ENCODE data around the gene PPM1H. TPM values are rescaled to one million over a fixed set of nuclear protein-coding genes. Genes with fewer than 3 reads are reported as not detected.

The PPM1H gene
- total and polyA plus RNA-seq, 10 of the 15 experiments (the other 5 are each of a cell fraction or from before 2014, with no cell fraction given), result 0.11 to 0.83 (median 0.49) TPM

DNA sequence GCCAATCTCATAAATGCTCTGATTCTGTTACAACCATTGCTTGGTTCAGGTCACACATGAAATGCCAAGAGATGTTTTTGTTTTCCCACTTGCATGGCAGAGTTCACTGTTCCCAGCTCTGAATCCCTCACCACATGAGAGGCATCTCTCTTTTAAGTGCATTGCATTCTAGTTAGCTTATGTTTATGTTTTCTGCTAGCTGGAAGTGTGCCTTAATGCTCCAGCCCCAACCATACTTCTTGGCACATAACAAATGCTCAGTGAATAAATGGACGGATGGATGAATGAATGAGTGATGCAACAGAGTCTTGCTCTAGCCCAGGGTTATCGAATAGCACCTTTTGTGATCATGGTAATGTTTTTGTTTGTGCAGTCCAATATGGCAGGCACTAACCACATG lies 197.3 kb downstream of the PPM1H start:
- Histone ChIP-seq H4K20me1 (ENCODE audit: control insufficient read depth, insufficient read depth) (no peaks in the 10 kb centered on the region), H3K4me1 (ENCODE audit: control insufficient read depth, insufficient read depth, low read length) (no peaks in the 10 kb centered on the region), H3K79me2 (ENCODE audit: control insufficient read depth, insufficient read depth, low read length) (no peaks in the 10 kb centered on the region), H3K9me3 (replicated peaks; ENCODE audit: control insufficient read depth, insufficient read depth, low read length) (no peaks in the 10 kb centered on the region), H3K36me3 (ENCODE audit: control insufficient read depth in 2 of 2, insufficient read depth in 2 of 2, low read length in 1 of 2) (no peaks in the 10 kb centered on the region), H3K9ac (ENCODE audit: control insufficient read depth, insufficient read depth, low read length) (no peak overlapping the region), H3K27ac (ENCODE audit: control insufficient read depth, insufficient read depth) (no peak overlapping the region), H3K4me2 (ENCODE audit: control insufficient read depth, insufficient read depth) (no peak overlapping the region), H3K4me3 (no peak overlapping the region), H2AFZ (ENCODE audit: control insufficient read depth, low read depth, low read length) (no peak overlapping the region), H3K27me3 (replicated peaks in 1 of 2; ENCODE audit: control insufficient read depth in 2 of 2, insufficient read depth in 2 of 2, low read length in 1 of 2) (no peaks in the 10 kb centered on the region)
- ChIA-PET SMC1A (ENCODE audit: uncharacterized antibody, unreplicated experiment) (interaction anchor here (0.7 to 1.0 kb wide), 3 partner anchors 14 to 32 kb away, joined by 3 to 4 read pairs (median 3); no protein-coding TSS in a partner anchor), CTCF (no interaction called here), POLR2A (no interaction called here), RAD21 (ENCODE audit: unreplicated experiment) (no interaction called here)
- intact Hi-C loops (cut with micrococcal nuclease; ENCODE audit: unreplicated experiment), result no loop called here
- ATAC-seq, result no peak
- no peak for DNase-seq (ENCODE audit: low read depth, low spot score)
- BruUV-seq (replicated peaks), result no TSS peak
- TF ChIP-seq ZNF217 (IDR thresholded peaks at IDR 0.05) (no peak), HDGF (IDR thresholded peaks at IDR 0.05) (no peak), MEF2A (IDR thresholded peaks at IDR 0.05; ENCODE audit: insufficient read depth, low read depth, low read length) (no peak), PAX8 (IDR thresholded peaks at IDR 0.05) (no peak), IKZF1 (conservative IDR thresholded peaks at IDR 0.05) (no peak), NFXL1 (IDR thresholded peaks at IDR 0.05; ENCODE audit: borderline replicate concordance) (no peak), POU2F2 (IDR thresholded peaks at IDR 0.05; ENCODE audit: borderline replicate concordance, low read depth, low read length) (no peak), ZBED1 (IDR thresholded peaks at IDR 0.05; ENCODE audit: borderline replicate concordance) (no peak), BACH1 (IDR thresholded peaks at IDR 0.05; ENCODE audit: borderline replicate concordance) (no peak), MTA2 (IDR thresholded peaks at IDR 0.05; ENCODE audit: low read depth) (no peak), CHD4 (IDR thresholded peaks at IDR 0.05) (no peak), POLR2AphosphoS2 (IDR thresholded peaks at IDR 0.05; ENCODE audit: low read depth, low read length) (no peak), TCF12 (IDR thresholded peaks at IDR 0.05; ENCODE audit: low read depth, low read length) (no peak), EED (IDR thresholded peaks at IDR 0.05; ENCODE audit: low read depth) (no peak), TAF1 (IDR thresholded peaks at IDR 0.05; ENCODE audit: borderline replicate concordance, low read depth, low read length) (no peak), PAX5 (IDR thresholded peaks at IDR 0.05; ENCODE audit: borderline replicate concordance, low read depth, low read length) (no peak)
- TF ChIP-seq, protein P1, sequence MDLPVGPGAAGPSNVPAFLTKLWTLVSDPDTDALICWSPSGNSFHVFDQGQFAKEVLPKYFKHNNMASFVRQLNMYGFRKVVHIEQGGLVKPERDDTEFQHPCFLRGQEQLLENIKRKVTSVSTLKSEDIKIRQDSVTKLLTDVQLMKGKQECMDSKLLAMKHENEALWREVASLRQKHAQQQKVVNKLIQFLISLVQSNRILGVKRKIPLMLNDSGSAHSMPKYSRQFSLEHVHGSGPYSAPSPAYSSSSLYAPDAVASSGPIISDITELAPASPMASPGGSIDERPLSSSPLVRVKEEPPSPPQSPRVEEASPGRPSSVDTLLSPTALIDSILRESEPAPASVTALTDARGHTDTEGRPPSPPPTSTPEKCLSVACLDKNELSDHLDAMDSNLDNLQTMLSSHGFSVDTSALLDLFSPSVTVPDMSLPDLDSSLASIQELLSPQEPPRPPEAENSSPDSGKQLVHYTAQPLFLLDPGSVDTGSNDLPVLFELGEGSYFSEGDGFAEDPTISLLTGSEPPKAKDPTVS (IDR thresholded peaks at IDR 0.05; ENCODE audit: low read depth, low read length), result no peak
- TF ChIP-seq, protein P2, sequence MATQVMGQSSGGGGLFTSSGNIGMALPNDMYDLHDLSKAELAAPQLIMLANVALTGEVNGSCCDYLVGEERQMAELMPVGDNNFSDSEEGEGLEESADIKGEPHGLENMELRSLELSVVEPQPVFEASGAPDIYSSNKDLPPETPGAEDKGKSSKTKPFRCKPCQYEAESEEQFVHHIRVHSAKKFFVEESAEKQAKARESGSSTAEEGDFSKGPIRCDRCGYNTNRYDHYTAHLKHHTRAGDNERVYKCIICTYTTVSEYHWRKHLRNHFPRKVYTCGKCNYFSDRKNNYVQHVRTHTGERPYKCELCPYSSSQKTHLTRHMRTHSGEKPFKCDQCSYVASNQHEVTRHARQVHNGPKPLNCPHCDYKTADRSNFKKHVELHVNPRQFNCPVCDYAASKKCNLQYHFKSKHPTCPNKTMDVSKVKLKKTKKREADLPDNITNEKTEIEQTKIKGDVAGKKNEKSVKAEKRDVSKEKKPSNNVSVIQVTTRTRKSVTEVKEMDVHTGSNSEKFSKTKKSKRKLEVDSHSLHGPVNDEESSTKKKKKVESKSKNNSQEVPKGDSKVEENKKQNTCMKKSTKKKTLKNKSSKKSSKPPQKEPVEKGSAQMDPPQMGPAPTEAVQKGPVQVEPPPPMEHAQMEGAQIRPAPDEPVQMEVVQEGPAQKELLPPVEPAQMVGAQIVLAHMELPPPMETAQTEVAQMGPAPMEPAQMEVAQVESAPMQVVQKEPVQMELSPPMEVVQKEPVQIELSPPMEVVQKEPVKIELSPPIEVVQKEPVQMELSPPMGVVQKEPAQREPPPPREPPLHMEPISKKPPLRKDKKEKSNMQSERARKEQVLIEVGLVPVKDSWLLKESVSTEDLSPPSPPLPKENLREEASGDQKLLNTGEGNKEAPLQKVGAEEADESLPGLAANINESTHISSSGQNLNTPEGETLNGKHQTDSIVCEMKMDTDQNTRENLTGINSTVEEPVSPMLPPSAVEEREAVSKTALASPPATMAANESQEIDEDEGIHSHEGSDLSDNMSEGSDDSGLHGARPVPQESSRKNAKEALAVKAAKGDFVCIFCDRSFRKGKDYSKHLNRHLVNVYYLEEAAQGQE (IDR thresholded peaks at IDR 0.05; ENCODE audit: low read depth, low read length), result no peak
- TF ChIP-seq, protein P3, sequence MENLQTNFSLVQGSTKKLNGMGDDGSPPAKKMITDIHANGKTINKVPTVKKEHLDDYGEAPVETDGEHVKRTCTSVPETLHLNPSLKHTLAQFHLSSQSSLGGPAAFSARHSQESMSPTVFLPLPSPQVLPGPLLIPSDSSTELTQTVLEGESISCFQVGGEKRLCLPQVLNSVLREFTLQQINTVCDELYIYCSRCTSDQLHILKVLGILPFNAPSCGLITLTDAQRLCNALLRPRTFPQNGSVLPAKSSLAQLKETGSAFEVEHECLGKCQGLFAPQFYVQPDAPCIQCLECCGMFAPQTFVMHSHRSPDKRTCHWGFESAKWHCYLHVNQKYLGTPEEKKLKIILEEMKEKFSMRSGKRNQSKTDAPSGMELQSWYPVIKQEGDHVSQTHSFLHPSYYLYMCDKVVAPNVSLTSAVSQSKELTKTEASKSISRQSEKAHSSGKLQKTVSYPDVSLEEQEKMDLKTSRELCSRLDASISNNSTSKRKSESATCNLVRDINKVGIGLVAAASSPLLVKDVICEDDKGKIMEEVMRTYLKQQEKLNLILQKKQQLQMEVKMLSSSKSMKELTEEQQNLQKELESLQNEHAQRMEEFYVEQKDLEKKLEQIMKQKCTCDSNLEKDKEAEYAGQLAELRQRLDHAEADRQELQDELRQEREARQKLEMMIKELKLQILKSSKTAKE (IDR thresholded peaks at IDR 0.05; ENCODE audit: low read depth, poor library complexity, severe bottlenecking), result no peak
- FAIRE-seq, result no peak
- WGBS (ENCODE audit: insufficient coverage, insufficient replicate concordance, low lambda C conversion rate, missing lambda C conversion rate), result 67% methylated on average over 2 of the region's 2 CpGs
- in situ Hi-C loops (cut with MboI), result no loop called here

Data from GM12878 (cell line).